ENCODE measurements around the gene USP25. TPM values are rescaled to one million over a fixed set of nuclear protein-coding genes. Genes with fewer than 3 reads are reported as not detected.

USP25 gene
- total and polyA plus RNA-seq, 12 donors, result 13.5 to 57.7 (median 45.9) TPM

GRCh38 chr21:15742052-15742670 is 12.4 kb downstream of the USP25 start:
- no peaks in the 10 kb centered on the region for H3K36me3 ChIP-seq
- peaks cover 9 to 61% (median 48%) of the 10 kb centered on the region in 9 donors for H3K4me1 ChIP-seq
- ATAC-seq (peak in 2 of 8 donors; percentile 39 to 58), DNase-seq (no peak)
- H3K9me3 ChIP-seq, result peaks cover 0 to 5% (median 0%) of the 10 kb centered on the region in 11 donors
- intact Hi-C loops (cut with DNase I), result loop anchor here in 1 of 10 donors (10.0 kb wide), 1 partner anchor 63 kb away; no protein-coding TSS in a partner anchor
- TF ChIP-seq CTCF (IDR thresholded peaks at IDR 0.05), result no peak
- 58 to 65% methylated on average over 4 of the region's 4 CpGs for WGBS, 2 donors
- H3K4me3 ChIP-seq, result no peak overlapping the region
- no peak overlapping the region for H3K27ac ChIP-seq
- H3K27me3 ChIP-seq, result no peaks in the 10 kb centered on the region

DNA sequence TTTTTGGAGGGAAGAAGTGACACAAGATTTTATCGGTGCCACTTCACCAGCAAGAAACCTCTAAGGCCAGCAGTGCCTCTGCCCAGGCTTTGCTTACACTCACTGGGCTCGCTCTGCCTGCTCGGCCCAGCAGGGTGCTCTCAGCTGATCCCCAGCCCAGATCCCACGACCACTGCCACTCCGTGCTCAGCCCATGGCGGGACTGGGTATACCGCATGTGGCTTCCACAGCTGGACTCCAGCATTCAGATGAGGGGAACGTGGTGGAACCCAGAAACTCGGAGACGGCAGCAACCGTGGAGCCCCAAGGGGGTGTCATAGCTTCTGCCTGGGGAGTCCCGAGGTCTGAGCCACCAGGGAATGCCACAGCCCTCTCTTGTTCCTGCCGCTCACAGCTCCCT is 12.9 kb downstream of the USP25 start:
- peaks cover 9 to 58% (median 44%) of the 10 kb centered on the region in 9 donors for H3K4me1 ChIP-seq
- H3K9me3 ChIP-seq, result peaks cover 0 to under 1% (median 0%) of the 10 kb centered on the region in 11 donors
- H3K27ac ChIP-seq, result no peak overlapping the region
- WGBS, 2 donors, result 98% methylated on average over 13 of the region's 13 CpGs
- ATAC-seq, result peak in 3 of 8 donors; percentile 22 to 50 (median 35)
- no peaks in the 10 kb centered on the region for H3K36me3 ChIP-seq
- intact Hi-C loops (cut with DNase I), result loop anchor here in 1 of 10 donors (10.0 kb wide), 1 partner anchor 62 kb away; no protein-coding TSS in a partner anchor
- DNase-seq, result no peak
- H3K4me3 ChIP-seq, result no peak overlapping the region
- no peak for TF ChIP-seq CTCF (IDR thresholded peaks at IDR 0.05)
- no peaks in the 10 kb centered on the region for H3K27me3 ChIP-seq

- peaks cover 9 to 52% (median 38%) of the 10 kb centered on the region in 9 donors for H3K4me1 ChIP-seq
- WGBS, 2 donors, result 94 to 96% methylated on average over 4 of the region's 4 CpGs
- H3K36me3 ChIP-seq, result no peaks in the 10 kb centered on the region
- H3K9me3 ChIP-seq, result no peaks in the 10 kb centered on the region
- TF ChIP-seq CTCF (IDR thresholded peaks at IDR 0.05), result no peak
- no peaks in the 10 kb centered on the region for H3K27me3 ChIP-seq
- ATAC-seq, result peak in 4 of 8 donors; percentile 27 to 55 (median 36)
- intact Hi-C loops (cut with DNase I), result loop anchor here in 1 of 10 donors (10.0 kb wide), 1 partner anchor 61 kb away; no protein-coding TSS in a partner anchor
- no peak for DNase-seq
- no peak overlapping the region for H3K4me3 ChIP-seq
- H3K27ac ChIP-seq, result no peak overlapping the region
Observed at GRCh38 chr21:15743593-15743992, 13.8 kb downstream of the USP25 start.

DNA sequence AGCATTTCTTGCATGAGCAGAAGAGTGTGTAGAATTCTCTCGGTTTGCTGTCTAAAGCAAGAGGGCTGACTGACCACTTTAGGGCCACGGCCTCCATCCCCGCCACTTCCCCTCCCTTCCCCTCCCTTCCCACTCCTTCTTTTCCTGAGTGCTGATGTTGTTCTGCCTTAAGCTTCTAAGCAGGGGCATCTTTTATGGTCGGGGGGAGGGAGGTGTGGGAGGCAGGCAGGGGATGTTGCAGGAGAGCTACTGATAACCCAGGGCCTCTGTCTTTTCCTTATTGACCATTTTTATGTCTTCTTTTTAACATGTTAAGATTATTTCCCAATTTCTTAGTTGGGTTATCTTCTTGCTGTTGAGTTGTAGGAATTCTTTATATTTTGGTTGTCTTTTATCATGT is 15.1 kb downstream of the USP25 start:
- ATAC-seq (no peak), DNase-seq (no peak)
- no peaks in the 10 kb centered on the region for H3K9me3 ChIP-seq
- no peak overlapping the region for H3K4me3 ChIP-seq
- no peak for TF ChIP-seq CTCF (IDR thresholded peaks at IDR 0.05)
- WGBS, 2 donors, result 68 to 70% methylated on average over 4 of the region's 4 CpGs
- no peaks in the 10 kb centered on the region for H3K27me3 ChIP-seq
- peaks cover 7 to 52% (median 38%) of the 10 kb centered on the region in 9 donors for H3K4me1 ChIP-seq
- H3K27ac ChIP-seq, result no peak overlapping the region
- H3K36me3 ChIP-seq, result no peaks in the 10 kb centered on the region
- intact Hi-C loops (cut with DNase I), result loop anchor here in 1 of 10 donors (10.0 kb wide), 1 partner anchor 60 kb away; no protein-coding TSS in a partner anchor

Measured in heart right ventricle (tissue), 16 donors.